ENCODE data around the gene FBXL16. TPM values are rescaled to one million over a fixed set of nuclear protein-coding genes. Genes with fewer than 3 reads are reported as not detected.
A peak's percentile ranks its signal among the peaks of the same experiment; 100 is the strongest.

FBXL16 gene
- total RNA-seq, 1 experiment from 2014 or later = 1.1 TPM

DNA sequence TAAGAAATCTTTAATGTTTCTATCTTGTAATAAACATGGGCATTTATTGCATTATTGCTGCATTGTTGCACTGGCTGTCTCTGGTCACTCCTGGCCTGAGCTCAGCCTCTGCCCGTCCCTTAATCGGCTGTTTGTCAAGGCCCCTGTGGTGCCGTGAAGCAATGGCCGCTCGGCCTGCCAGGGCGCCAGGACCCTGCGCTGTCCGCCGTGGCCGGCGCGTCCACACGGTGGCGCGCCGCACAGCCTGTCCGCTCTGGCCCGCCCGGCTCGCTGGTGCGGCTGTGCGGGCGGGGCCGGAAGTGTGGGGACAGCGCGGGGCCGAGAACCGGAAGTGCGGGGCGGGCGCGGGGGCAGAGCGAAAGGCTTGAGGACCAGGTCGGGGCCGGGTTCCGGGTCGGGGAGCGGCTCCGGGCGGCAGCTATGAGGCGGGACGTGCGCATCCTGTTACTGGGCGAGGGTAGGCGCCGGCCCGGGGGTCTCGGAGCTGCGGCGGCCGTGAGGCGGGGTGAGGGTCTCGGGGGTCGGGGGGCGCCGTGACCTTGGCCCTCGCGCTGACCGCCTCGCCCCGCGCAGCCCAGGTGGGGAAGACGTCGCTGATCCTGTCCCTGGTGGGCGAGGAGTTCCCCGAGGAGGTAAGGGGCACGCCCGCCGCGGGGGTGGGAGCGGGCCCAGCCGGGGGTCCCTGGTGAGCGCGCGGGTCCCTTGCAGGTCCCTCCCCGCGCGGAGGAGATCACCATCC is 37.7 kb downstream of the FBXL16 start, which contains the start of gene RHOT2:
TSS of gene RHOT2 (plus strand) at position 353 of the 739 bp plus-strand sequence. CDS start at position 421, 68 bp downstream.
- Histone ChIP-seq H3K36me3 (ENCODE audit: insufficient read depth, low read length, poor library complexity, severe bottlenecking) (peaks cover 35% of the 10 kb centered on the region), H3K4me3 (ENCODE audit: low read depth, low read length, poor library complexity, severe bottlenecking) (peak within 1 kb of the TSS; percentile 99), H3K27ac (ENCODE audit: low read depth, low read length, poor library complexity, severe bottlenecking) (peak within 1 kb of the TSS; percentile 94), H3K4me1 (ENCODE audit: insufficient read depth, low read length, poor library complexity, severe bottlenecking) (peaks cover 3% of the 10 kb centered on the region), H3K9me3 (ENCODE audit: low read depth, low read length, poor library complexity, severe bottlenecking) (no peaks in the 10 kb centered on the region), H3K27me3 (replicated peaks; ENCODE audit: insufficient read depth, low read depth, low read length, poor library complexity) (no peaks in the 10 kb centered on the region)
- ChIA-PET POLR2A (ENCODE audit: low non-redundant PET) (no interaction called here), CTCF (no interaction called here)
- BruUV-seq (replicated peaks) = no TSS peak
- TF ChIP-seq EZH2 (IDR thresholded peaks at IDR 0.05; ENCODE audit: borderline replicate concordance, low read depth, low read length, poor library complexity, severe bottlenecking) = no peak
- TF ChIP-seq, protein P1, sequence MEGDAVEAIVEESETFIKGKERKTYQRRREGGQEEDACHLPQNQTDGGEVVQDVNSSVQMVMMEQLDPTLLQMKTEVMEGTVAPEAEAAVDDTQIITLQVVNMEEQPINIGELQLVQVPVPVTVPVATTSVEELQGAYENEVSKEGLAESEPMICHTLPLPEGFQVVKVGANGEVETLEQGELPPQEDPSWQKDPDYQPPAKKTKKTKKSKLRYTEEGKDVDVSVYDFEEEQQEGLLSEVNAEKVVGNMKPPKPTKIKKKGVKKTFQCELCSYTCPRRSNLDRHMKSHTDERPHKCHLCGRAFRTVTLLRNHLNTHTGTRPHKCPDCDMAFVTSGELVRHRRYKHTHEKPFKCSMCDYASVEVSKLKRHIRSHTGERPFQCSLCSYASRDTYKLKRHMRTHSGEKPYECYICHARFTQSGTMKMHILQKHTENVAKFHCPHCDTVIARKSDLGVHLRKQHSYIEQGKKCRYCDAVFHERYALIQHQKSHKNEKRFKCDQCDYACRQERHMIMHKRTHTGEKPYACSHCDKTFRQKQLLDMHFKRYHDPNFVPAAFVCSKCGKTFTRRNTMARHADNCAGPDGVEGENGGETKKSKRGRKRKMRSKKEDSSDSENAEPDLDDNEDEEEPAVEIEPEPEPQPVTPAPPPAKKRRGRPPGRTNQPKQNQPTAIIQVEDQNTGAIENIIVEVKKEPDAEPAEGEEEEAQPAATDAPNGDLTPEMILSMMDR (conservative IDR thresholded peaks at IDR 0.05; ENCODE audit: low read depth, low read length) = peak; percentile 76
- intact Hi-C loops (cut with micrococcal nuclease; ENCODE audit: unreplicated experiment) = no loop called here
- DNase-seq (ENCODE audit: low spot score) = peak; percentile 96

DNA sequence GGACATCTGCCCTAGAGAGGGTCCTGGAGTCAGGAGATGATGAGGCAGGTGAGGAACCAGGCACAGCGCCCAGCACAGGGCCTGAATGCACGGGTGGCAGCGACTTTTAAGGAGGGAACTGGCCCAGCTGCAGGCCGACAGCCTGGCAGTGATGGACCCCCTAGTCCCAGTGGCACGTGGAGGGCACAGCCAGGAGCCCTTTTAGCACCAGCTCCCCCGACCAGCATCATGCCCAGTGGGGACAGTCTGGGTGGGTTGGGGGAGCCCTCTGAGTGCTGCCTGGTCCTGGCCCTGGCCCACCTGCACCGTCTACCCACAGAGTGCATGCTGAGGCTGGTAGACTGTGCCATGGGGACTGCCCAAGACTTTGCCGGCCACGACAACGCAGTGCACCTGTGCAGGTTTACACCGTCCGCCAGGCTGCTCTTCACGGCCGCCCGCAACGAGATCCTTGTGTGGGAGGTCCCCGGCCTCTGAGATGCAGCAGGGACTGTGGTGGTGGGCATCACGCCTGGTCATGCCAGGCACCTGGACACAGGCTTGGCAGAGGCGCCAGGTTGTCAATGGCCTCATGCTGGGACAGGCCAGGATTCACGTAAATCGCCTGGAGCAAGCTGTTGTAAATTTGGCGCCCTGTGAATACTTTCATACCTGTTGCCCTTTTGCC is 38.4 kb downstream of the FBXL16 start:
- TF ChIP-seq EZH2 (IDR thresholded peaks at IDR 0.05; ENCODE audit: borderline replicate concordance, low read depth, low read length, poor library complexity, severe bottlenecking) = no peak
- TF ChIP-seq, protein P1 (conservative IDR thresholded peaks at IDR 0.05; ENCODE audit: low read depth, low read length) = no peak
- Histone ChIP-seq H3K9me3 (ENCODE audit: low read depth, low read length, poor library complexity, severe bottlenecking) (no peaks in the 10 kb centered on the region), H3K4me3 (ENCODE audit: low read depth, low read length, poor library complexity, severe bottlenecking) (no peak overlapping the region), H3K36me3 (ENCODE audit: insufficient read depth, low read length, poor library complexity, severe bottlenecking) (peaks cover 31% of the 10 kb centered on the region), H3K27ac (ENCODE audit: low read depth, low read length, poor library complexity, severe bottlenecking) (peak overlapping the region; percentile 94), H3K4me1 (ENCODE audit: insufficient read depth, low read length, poor library complexity, severe bottlenecking) (peaks cover 3% of the 10 kb centered on the region), H3K27me3 (replicated peaks; ENCODE audit: insufficient read depth, low read depth, low read length, poor library complexity) (no peaks in the 10 kb centered on the region)
- intact Hi-C loops (cut with micrococcal nuclease; ENCODE audit: unreplicated experiment) = no loop called here
- no peak for DNase-seq (ENCODE audit: low spot score)
- ChIA-PET CTCF (no interaction called here), POLR2A (ENCODE audit: low non-redundant PET) (no interaction called here)
- BruUV-seq (replicated peaks) = no TSS peak

DNA sequence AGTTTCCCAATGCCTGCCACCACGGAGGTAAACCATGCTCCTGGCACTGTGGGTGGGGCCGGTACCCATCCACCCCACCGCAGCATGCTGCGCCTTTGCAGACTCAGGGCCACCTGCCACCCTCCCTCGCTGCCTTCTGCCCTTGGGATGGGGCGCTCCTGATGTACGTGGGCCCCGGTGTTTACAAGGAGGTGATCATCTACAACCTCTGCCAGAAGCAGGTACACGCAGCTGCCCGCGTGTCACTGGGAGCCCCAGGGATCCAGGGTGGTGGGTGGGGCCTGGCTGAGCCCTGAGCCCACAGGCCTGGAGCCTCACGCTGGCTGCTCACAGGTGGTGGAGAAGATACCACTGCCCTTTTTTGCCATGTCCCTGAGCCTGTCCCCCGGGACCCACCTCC is 39.0 kb downstream of the FBXL16 start:
- H3K27me3 ChIP-seq (replicated peaks; ENCODE audit: insufficient read depth, low read depth, low read length, poor library complexity) = no peaks in the 10 kb centered on the region
- H3K9me3 ChIP-seq (ENCODE audit: low read depth, low read length, poor library complexity, severe bottlenecking) = no peaks in the 10 kb centered on the region
- intact Hi-C loops (cut with micrococcal nuclease; ENCODE audit: unreplicated experiment) = no loop called here
- no peak for DNase-seq (ENCODE audit: low spot score)
- CTCF ChIA-PET = no interaction called here
- H3K4me3 ChIP-seq (ENCODE audit: low read depth, low read length, poor library complexity, severe bottlenecking) = no peak overlapping the region
- H3K36me3 ChIP-seq (ENCODE audit: insufficient read depth, low read length, poor library complexity, severe bottlenecking) = peaks cover 25% of the 10 kb centered on the region
- peaks cover 3% of the 10 kb centered on the region for H3K4me1 ChIP-seq (ENCODE audit: insufficient read depth, low read length, poor library complexity, severe bottlenecking)
- BruUV-seq (replicated peaks) = no TSS peak
- H3K27ac ChIP-seq (ENCODE audit: low read depth, low read length, poor library complexity, severe bottlenecking) = no peak overlapping the region
- POLR2A ChIA-PET (ENCODE audit: low non-redundant PET) = no interaction called here
- TF ChIP-seq, protein P1 (conservative IDR thresholded peaks at IDR 0.05; ENCODE audit: low read depth, low read length) = no peak
- no peak for TF ChIP-seq EZH2 (IDR thresholded peaks at IDR 0.05; ENCODE audit: borderline replicate concordance, low read depth, low read length, poor library complexity, severe bottlenecking)

Measured in A673 (cell line).